ENCODE data around the gene MLST8.
"Not testable (repeated sequence)": the region's sequence is repeated elsewhere in the genome, so short reads cannot be mapped to it uniquely, and the experiment has no call there.

Gene MLST8

GRCh38 chr16:2229632-2230250 is 24.5 kb downstream of the MLST8 start:
- no peak for FAIRE-seq
- no peak for DNase-seq (ENCODE audit: low spot score)

DNA sequence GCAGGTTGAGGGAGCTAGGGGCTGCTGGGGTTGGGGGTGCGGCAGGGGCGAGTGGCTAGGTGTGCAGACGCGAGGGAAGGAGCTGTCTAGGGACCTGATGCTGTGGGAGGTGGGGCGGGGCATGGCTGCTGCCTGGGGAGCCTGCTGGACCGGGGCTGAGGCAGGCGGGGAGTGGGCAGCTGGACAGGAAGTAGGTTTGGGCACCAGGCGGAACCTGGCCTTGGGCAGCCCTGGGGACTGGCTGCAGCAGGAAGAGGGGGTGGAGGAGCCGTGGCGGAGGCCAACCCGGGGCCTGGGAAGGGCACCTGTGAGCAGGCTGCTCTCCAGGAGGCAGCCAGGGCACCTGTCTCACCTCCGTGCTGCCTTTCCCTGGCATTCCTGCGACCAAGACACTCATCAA is 25.1 kb downstream of the MLST8 start:
- DNase-seq (ENCODE audit: low spot score) (no peak), FAIRE-seq (no peak)

- no peak for FAIRE-seq
- no peak for DNase-seq (ENCODE audit: low spot score)
Measured at GRCh38 chr16:2231016-2231931, 26.0 kb downstream of the MLST8 start.

DNA sequence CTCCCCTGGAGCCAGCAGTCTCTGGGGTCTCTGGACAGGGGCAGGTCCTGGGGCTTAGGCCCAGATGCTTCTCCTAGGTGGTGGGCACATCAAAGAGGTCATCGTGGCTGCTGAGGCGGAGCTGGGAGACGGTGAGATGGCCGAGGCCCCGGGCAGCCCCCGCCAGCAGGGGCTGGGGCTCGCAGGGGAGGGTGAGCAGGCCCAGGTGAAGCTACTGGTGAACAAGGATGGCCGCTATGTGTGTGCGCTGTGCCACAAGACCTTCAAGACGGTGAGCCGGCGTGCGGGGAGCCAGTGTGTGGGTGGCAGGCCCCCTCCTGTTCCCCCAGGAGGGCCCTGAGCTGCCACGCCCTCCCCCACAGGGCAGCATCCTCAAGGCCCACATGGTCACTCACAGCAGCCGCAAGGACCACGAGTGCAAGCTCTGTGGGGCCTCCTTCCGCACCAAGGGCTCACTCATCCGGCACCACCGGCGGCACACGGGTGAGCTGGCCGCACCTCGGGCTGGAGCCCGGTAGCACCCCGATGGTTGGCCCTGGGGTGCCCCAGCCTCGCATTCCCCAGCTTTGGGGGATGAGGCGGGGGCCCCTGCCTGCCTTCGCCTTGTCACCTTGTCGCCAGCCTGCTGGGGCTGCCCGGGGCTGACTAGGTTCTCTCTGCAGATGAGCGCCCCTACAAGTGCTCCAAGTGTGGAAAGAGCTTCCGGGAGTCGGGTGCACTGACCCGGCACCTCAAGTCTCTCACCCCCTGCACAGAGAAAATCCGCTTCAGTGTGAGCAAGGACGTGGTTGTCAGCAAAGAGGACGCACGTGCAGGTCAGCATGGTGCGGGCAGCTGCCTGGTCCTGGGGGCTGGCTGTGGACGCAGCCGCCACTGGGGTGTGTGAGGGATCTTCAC is 27.1 kb downstream of the MLST8 start:
- FAIRE-seq (no peak), DNase-seq (ENCODE audit: low spot score) (no peak)

- FAIRE-seq (no peak), DNase-seq (ENCODE audit: low spot score) (no peak)
Measured at GRCh38 chr16:2233046-2233775, 28.0 kb downstream of the MLST8 start.

DNA sequence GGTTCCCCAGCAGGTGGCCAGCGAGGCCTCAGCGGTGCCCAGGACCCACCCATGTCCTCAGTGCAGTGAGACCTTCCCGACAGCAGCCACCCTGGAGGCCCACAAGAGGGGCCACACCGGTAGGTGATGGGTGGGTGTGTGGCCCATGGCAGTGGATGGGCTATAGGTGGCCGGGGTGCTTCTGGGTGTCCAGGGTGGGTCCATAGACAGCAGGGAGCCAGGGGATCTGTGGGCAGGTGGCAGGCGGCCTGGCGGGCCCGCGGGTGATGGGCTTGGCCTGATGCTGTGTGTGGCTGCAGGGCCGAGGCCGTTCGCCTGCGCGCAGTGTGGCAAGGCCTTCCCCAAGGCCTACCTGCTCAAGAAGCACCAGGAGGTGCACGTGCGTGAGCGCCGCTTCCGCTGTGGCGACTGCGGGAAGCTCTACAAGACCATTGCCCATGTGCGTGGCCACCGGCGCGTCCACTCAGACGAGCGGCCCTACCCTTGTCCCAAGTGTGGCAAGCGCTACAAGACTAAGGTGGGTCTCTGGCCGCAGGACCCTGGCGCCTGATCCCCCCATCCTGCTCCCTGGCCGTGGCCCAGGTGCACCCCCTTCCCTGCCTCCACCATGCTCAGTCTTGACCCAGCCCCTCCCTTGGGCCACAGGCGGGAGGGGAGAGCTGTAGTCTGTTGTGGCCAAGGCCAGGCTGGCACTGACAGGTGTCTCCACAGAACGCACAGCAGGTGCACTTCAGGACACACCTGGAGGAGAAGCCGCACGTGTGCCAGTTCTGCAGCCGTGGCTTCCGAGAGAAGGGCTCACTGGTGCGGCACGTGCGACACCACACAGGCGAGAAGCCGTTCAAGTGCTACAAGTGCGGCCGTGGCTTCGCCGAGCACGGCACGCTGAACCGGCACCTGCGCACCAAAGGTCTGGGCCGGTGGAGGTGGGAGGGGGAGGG is 28.9 kb downstream of the MLST8 start:
- FAIRE-seq: no peak
- DNase-seq (ENCODE audit: low spot score): no peak

DNA sequence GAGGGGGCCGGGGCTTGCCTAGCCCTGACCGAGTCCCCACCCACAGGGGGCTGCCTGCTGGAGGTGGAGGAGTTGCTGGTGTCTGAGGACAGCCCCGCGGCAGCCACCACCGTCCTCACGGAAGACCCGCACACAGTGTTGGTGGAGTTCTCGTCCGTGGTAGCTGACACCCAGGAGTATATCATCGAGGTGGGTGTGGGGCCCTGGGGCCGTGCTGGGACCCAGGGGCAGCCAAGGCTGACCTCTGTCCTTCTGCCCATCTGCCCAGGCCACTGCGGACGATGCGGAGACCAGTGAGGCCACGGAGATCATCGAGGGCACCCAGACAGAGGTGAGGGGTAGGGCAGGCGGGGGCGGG is 29.5 kb downstream of the MLST8 start:
- FAIRE-seq (no peak), DNase-seq (ENCODE audit: low spot score) (no peak)

- FAIRE-seq: no peak
- DNase-seq (ENCODE audit: low spot score): no peak
Measured at GRCh38 chr16:2235234-2235651, 30.0 kb downstream of the MLST8 start.

- DNase-seq (ENCODE audit: low spot score) (no peak), FAIRE-seq (no peak)
Measured at GRCh38 chr16:2235695-2236336, 30.6 kb downstream of the MLST8 start.

- no peak for DNase-seq (ENCODE audit: low spot score)
- FAIRE-seq: no peak
Measured at GRCh38 chr16:2236337-2237101, 31.3 kb downstream of the MLST8 start, which contains the start of gene DNASE1L2. Gene DNASE1L2, plus strand, starts transcription at chr16:2236444. Its CDS starts 373 bp downstream, at chr16:2236817.

DNA sequence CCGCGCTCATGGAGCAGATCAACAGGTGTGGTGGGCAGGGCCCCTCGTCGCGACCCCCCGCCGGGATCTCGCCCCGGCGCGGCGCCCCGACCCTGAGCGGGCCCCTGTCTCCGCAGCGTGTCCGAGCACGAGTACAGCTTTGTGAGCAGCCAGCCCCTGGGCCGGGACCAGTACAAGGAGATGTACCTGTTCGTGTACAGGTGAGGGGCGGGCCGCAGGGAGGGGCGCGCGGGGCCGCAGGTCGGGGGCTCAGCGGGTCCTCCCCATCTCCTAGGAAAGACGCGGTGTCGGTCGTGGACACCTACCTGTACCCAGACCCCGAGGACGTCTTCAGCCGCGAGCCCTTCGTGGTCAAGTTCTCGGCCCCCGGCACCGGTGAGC is 31.8 kb downstream of the MLST8 start:
- no peak for DNase-seq (ENCODE audit: low spot score)
- no peak for FAIRE-seq

- DNase-seq (ENCODE audit: low spot score) (no peak), FAIRE-seq (no peak)
Measured at GRCh38 chr16:2237493-2238149, 32.4 kb downstream of the MLST8 start.

DNA sequence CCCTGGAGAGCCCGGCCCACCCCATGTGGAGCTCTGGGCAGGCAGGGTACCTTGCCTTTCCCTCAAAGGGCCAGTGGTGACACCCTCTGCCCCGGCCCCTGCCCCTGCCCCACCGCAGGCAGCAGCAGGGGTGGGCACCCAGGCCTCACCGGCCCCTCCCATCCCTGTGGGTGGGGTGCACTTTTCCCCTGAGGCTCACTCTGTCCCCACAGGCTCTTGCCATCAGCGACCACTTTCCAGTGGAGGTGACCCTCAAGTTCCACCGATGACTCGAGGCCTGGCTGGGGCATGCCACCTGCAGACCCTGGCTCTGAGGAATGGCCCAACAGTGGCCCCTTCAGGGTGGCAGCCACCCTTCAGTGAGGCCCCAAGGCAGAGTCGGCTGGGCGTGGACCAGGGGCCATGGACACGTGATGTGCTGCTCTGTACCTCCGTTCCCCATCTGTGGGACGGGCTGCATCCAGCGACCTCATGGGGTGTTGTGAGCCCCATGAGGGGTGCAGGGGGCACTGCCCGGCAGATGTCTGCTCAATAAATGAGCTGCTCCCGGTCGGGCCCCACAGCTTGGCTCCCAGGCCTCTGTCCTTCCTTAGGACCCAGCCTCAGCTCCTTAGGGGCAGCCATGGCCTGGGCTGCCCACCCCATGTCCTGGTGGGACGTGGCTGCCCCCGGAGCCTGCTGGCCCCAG is 33.0 kb downstream of the MLST8 start:
- no peak for DNase-seq (ENCODE audit: low spot score)
- FAIRE-seq: no peak

- DNase-seq (ENCODE audit: low spot score) (no peak), FAIRE-seq (no peak)
Measured at GRCh38 chr16:2238838-2239675, 33.8 kb downstream of the MLST8 start.

- not testable (repeated sequence) for DNase-seq (ENCODE audit: low spot score); FAIRE-seq
Measured at GRCh38 chr16:2240331-2240730, 35.1 kb downstream of the MLST8 start.

GRCh38 chr16:2242598-2242997 is 37.3 kb downstream of the MLST8 start:
- FAIRE-seq (no peak), DNase-seq (ENCODE audit: low spot score) (no peak)
